ENCODE results near the gene EVI5L. TPM values are rescaled to one million over a fixed set of nuclear protein-coding genes. Genes with fewer than 3 reads are reported as not detected.

Gene EVI5L
- total RNA-seq, 1 experiment from 2014 or later = 29.2 TPM

GRCh38 chr19:7859831-7860713, 30.1 kb downstream of the EVI5L start:
- DNase-seq (ENCODE audit: low read depth) = no peak

DNA sequence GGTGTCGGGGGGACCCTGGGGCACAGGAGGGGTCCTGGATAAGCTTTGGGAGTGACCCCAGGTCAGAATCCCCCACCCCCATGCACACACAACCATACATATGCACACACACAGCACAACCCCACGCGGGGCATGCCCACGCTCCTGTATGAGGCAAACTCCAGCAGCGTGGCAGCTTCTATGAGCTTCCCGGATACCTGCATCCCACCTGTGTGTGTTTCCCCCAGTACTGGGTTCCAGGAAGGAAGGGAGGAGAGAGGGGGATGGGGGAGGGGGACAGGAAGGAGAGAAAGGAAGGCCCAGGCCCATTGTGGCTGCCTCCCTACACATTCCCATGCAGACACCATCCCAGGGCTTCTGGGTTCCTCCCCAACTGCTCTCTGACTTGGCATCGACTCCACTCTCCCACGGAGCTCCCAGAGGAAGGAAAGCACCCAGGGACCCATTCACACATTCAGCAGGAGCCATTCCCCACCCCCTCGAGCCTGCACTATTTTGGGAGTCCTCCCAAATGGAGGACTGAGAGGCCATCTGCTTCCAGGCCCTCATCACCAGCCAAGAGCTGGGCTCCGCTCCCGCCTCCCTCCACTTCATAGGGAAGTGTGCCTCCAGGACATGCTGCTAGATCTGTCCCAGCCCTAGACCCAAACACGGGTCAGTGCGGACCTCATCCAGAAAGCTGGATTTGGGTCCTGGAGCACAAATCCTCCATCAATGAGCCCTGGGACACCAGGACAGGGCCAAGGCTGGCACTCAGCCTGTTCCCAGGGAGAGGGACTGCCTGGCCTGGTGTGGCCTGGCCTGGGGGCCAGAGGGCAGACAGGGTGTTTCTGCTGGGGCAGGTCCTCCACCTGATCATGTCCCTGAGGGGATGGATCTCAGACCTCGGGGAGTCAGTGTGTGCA, 30.9 kb downstream of the EVI5L start:
- no peak for DNase-seq (ENCODE audit: low read depth)

GRCh38 chr19:7861619-7862412, 31.8 kb downstream of the EVI5L start:
- DNase-seq (ENCODE audit: low read depth) = no peak

DNA sequence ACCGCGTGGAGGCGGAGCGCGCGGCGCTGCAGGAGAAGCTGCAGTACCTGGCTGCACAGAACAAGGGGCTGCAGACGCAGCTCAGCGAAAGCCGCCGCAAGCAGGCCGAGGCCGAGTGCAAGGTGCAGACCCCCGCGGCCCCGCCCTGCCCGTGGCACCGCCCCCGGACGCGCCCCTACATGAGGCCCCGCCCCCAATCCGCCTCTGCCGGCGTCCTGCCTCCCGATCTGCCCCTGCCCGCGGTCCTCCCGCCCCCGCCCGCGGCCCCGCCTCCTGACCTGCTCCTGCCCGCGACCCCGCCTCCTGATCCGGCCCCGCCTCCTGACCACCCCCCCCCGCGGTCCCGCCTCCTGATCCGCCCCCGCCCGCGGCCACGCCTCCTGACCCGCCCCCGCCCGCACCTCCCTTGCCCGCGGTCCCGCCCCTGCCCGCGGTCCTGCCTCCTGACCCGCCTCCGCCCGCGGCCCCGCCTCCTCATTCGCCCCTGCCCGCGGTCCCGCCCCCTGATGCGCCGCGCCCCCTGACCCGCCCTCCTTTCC, 32.5 kb downstream of the EVI5L start:
- DNase-seq (ENCODE audit: low read depth) = no peak

- DNase-seq (ENCODE audit: low read depth) = no peak
These were observed 33.3 kb downstream of the EVI5L start for GRCh38 chr19:7863157-7863970.

DNA sequence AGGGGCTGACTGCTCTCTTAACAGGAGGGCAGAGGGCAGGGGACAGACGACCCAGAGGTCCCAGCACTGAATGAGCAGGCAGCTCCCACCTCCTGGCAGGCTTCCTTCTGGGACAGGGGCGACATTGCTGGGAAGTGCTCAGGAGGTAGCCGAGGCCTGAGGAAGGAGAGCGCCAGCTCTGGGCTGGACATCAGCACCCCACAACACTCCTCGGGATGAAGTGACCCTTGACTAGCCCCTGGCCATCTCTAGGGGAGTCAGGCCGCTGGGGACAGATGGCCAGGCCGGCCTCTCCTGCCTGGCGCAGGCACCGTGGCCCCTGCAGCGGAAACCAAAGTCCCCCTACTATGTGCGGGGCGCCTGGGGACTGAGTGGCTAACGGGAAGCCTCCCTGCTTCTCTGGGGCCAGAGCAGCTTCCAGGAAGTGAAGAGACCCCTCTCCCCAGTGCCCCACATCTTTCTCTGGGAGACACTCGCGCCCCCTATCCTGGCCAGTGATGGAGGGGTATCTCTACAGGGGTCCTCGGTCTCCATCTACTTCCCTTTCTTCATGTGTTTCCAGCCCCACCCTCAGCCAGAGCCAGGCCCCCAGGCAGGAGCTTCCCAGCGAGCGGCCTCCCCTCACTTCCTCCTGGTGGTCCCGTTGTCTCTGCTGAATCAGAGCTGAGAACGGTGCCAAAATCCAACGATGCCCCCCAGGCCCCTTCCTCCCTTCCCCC, 34.1 kb downstream of the EVI5L start:
- DNase-seq (ENCODE audit: low read depth) = no peak

GRCh38 chr19:7864690-7865074, 34.7 kb downstream of the EVI5L start:
- no peak for DNase-seq (ENCODE audit: low read depth)

GRCh38 chr19:7865262-7865911, 35.4 kb downstream of the EVI5L start:
- DNase-seq (ENCODE audit: low read depth) = no peak

GRCh38 chr19:7866399-7867091, 36.5 kb downstream of the EVI5L start:
- no peak for DNase-seq (ENCODE audit: low read depth)

GRCh38 chr19:7867092-7867844, 37.2 kb downstream of the EVI5L start:
- DNase-seq (ENCODE audit: low read depth) = no peak

GRCh38 chr19:7868326-7868670, 38.3 kb downstream of the EVI5L start:
- DNase-seq (ENCODE audit: low read depth) = no peak

DNA sequence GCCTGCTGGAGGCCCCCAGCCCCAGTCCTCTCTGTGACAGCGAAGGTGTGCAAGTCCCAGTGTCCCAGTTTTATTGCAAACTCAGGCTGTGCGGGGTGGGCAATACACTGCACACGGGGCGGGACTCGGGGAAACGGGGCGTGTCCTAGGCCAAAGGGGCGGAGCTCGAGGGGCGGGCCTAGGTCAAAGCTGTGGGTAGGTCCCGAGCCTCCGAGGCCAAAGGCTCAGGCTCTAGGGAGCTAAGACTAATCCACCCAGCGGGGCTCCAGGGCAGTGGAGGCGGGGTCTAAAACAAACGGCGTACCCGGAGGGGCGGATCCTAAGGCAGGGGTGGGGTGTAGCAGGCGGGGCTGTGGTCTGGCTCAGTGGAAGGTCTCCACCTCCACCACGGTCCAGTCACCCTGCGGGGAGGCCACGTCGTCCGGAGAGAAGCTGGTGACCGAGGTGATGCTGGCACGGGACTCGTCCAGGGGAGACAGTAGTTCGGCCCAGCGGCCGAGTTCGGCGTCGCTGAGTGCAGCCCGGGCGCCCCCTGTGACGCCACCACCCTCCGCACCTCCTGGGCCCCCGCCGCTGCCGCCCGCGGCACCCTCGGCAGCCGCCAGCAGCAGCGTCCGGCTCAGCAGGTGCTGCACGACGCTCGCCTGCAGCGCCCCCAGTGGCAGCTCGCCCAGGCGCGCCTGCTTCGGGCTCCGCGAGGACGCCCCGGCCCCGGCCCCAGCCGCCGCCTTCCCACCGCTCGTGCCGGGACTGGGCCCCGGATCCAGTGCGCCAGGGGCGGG, 38.8 kb downstream of the EVI5L start:
- DNase-seq (ENCODE audit: low read depth) = no peak

DNA sequence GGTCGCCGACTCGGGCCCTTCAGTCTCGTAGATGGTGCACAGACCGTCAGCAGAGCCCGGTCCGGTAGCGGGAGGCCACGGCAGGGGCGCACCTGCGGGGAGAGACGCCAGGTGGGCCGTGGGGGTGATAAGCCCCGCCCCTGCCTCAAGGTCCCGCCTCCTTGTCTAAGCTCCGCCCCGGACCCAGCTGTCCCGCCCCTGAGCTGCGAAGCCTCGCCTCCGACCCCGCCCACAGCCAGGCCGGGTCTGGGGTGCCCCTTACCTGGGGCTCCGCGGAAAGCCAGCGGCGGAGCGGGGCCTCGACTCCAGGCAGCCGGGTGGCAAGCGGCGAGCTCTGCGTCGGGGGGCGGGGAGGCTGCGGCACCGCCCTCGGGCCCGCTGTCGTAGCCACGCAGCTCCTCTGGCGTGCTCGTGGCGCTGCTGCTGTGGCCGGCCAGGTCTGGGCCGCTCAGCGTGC, 39.5 kb downstream of the EVI5L start:
- DNase-seq (ENCODE audit: low read depth) = no peak

DNA sequence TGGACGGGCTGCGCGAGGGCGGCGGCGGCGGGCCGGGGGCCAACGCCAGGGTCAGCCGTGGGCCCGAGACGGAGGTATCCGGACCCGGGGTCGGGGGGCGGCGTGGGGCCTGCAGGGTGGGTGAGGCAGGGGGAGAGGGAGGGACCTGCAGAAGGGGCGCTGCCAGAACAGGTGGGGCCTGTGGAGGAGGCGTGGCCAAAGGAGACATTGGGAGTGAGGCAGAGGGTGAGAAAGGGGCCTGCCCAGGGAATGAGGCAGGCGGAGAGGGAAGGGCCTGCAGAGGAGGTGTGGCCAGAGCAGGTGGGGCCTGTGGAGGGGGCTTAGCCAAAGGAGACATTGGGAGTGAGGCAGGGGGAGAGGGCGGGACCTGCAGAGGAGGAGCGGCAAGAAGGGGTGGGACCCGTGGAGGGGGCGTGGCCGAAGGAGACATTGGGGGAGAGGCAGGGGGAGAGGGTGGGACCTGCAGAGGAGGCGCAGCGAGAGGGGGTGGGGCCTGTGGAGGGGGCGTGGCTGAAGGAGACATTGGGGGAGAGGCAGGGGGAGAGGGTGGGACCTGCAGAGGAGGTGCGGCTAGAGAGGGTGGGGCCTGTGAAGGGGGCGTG, 40.0 kb downstream of the EVI5L start:
- DNase-seq (ENCODE audit: low read depth) = no peak

DNA sequence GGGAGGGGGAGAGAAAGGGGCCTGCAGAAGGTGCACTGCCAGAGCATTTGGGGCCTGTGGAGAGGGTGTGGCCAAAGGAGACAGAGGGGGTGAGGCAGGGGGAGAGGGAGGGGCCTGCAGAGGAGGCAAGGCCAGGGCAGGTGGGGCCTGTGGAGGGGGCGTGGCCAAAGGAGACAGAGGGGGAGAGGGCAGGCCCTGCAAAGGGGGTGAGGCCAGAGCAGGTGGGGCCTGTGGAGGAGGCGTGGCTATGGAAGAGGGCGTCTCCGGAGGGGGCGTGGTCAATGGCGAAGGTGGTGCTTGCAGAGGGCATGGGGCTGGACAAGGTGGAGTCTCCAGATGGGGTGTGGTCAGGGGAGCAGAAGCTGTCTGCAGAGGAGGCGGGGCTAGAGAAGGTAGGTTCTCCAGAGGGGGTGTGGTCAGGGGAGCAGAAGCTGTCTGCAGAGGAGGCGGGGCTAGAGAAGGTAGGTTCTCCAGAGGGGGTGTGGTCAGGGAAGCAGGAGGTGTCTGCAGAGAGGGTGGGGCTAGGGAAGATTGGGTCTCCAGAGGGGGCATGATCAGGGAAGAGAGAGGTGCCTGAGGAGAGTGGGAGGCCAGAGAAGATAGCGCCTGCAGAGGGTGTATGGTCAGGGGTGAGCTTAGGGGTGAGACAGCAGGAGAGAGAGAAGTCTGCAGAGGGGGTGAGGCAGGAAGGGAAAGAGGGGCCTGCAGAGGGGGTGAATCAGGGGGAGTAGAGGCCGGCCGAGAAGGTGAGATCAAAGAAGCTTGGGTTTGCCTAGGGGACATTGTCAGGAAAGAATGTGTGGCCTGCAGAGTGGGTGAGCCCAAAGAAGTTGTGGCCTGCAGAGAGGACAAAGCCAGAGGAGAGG, 40.8 kb downstream of the EVI5L start:
- DNase-seq (ENCODE audit: low read depth) = peak; percentile 70

Data from M059J (cell line).